ENCODE measurements around the gene HOXA6. TPM values are rescaled to one million over a fixed set of nuclear protein-coding genes. Genes with fewer than 3 reads are reported as not detected.

Gene HOXA6
- total and polyA plus RNA-seq, 2 experiments from 2014 or later = not detected

DNA sequence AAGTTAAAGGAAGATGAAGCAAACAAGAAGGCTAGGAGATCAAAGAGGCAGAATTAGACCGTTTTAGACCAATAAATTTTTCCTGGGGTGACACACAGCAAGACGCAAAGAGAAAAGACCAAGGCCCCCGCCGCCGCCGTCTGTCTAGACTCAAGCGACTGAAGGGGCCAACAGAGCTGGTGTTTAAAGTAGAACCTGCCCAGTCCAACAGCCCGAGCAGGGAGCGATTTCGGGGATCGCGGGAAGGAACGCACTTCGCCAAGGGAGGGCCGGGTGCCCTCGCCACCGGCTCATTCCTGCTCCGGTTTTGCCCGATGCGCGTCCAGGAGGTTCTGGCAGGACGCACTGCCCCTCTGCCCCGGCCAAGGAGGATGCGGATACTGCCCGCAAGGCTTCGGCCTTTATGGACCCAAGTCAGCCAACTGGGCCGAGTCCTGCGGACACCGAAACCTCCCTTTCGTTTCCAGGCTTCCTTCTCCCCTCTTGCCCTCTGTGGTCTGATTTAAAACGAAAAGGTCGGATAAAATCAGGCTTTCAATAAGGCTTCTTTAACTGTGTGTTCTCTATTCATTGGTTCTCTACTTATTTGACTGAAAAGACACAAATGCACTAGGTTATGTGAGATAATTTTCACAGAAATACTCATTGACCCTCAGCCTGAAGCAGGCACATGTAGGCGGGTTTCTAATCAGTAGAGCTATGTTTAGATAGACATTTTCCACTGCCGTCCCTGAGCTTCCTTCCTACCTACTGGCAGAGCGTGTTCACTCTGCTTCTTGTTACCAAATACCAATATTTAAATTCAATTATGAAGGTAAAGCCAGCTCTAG lies 11.1 kb upstream of the HOXA6 start:
- TF ChIP-seq POLR2AphosphoS5 (IDR thresholded peaks at IDR 0.05; ENCODE audit: low read depth) = no peak
- peak; percentile 73 for TF ChIP-seq EZH2phosphoT487 (IDR thresholded peaks at IDR 0.05; ENCODE audit: unreplicated experiment)
- TF ChIP-seq EZH2 (IDR thresholded peaks at IDR 0.05; ENCODE audit: low read depth, unreplicated experiment) = peak; percentile 97
- Histone ChIP-seq H4K20me1 (replicated peaks; ENCODE audit: insufficient read depth) (peaks cover 48% of the 10 kb centered on the region), H3K27ac (ENCODE audit: low read depth) (no peak overlapping the region), H3K4me3 (no peak overlapping the region), H2AFZ (no peak overlapping the region), H3K36me3 (ENCODE audit: insufficient read depth) (no peaks in the 10 kb centered on the region), H3K9me2 (ENCODE audit: insufficient read depth) (no peaks in the 10 kb centered on the region), H3K79me2 (replicated peaks; ENCODE audit: insufficient read depth) (no peaks in the 10 kb centered on the region), H3F3A (replicated peaks; ENCODE audit: low read depth) (peaks cover 19% of the 10 kb centered on the region), H3K27me3 (ENCODE audit: insufficient read depth) (peaks cover 100% of the 10 kb centered on the region), H3K4me2 (no peak overlapping the region), H3K4me1 (ENCODE audit: insufficient read depth) (peaks cover 4% of the 10 kb centered on the region; the same call in 1 of the 2 replicates)
- DNase-seq (ENCODE audit: low spot score) = peak; percentile 46
- Mint-ChIP-seq H3K27ac (no peak overlapping the region), H3K4me1 (peaks cover 11% of the 10 kb centered on the region), H3K36me3 (ENCODE audit: low read depth) (no peaks in the 10 kb centered on the region; the same call in 2 of the 3 replicates), H3K27me3 (ENCODE audit: insufficient read depth, low read depth, poor library complexity) (peaks cover 99% of the 10 kb centered on the region), H3K9me3 (peaks cover 12% of the 10 kb centered on the region; the same call in 2 of the 3 replicates), H3K4me3 (no peak overlapping the region; the same call in 2 of the 3 replicates)
- ATAC-seq = no peak

DNA sequence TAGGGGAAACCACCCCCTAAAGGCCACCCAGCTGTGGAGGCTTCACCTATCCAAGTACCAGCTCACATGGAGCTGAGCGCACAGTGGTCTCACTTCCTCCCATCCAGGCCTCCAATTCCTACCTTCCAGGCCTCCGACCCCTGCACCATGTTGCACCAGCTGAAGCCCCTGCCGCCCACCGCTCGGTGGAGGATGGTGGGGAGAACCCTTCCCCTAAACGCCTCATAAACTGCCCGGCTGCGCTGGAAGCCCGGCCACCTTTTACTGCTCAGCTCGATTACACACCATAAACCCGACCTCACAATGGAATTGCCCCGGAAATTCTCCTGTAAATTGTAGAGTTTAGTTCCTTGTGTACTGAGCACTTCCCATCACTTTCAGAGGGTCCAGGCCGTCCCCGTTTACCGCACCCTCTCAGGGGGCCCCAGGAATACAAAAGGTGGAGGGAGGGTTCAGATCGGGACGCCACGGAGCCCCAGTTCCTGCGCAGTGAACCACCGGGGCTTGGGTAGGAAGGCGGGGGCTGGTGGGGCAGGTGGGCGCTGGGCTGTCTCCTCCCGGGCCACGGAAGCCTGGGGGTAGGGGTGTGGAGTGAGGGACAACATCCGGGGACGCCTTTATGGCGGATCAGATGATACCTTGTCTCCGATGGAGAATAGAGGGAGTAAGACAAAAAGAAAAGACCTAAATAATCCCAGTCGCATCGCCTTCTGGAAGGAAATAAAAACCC lies 10.3 kb upstream of the HOXA6 start:
- no peak overlapping the region for H3K27ac ChIP-seq (ENCODE audit: low read depth)
- H2AFZ ChIP-seq = no peak overlapping the region
- Mint-ChIP-seq H3K27me3 (ENCODE audit: insufficient read depth, low read depth, poor library complexity) (peaks cover 99% of the 10 kb centered on the region), H3K4me1 (peaks cover 11% of the 10 kb centered on the region), H3K4me3 (no peak overlapping the region; the same call in 2 of the 3 replicates), H3K27ac (no peak overlapping the region), H3K36me3 (ENCODE audit: low read depth) (no peaks in the 10 kb centered on the region; the same call in 2 of the 3 replicates), H3K9me3 (peaks cover 12% of the 10 kb centered on the region; the same call in 2 of the 3 replicates)
- H3K36me3 ChIP-seq (ENCODE audit: insufficient read depth) = no peaks in the 10 kb centered on the region
- H3K27me3 ChIP-seq (ENCODE audit: insufficient read depth) = peaks cover 100% of the 10 kb centered on the region
- peaks cover 50% of the 10 kb centered on the region for H4K20me1 ChIP-seq (replicated peaks; ENCODE audit: insufficient read depth)
- H3K4me2 ChIP-seq = no peak overlapping the region
- H3K4me1 ChIP-seq (ENCODE audit: insufficient read depth) = peaks cover 4% of the 10 kb centered on the region; the same call in 1 of the 2 replicates
- ATAC-seq (no peak), DNase-seq (ENCODE audit: low spot score) (no peak)
- H3K79me2 ChIP-seq (replicated peaks; ENCODE audit: insufficient read depth) = no peaks in the 10 kb centered on the region
- H3K9me2 ChIP-seq (ENCODE audit: insufficient read depth) = no peaks in the 10 kb centered on the region
- no peak overlapping the region for H3K4me3 ChIP-seq
- peaks cover 24% of the 10 kb centered on the region for H3F3A ChIP-seq (replicated peaks; ENCODE audit: low read depth)
- TF ChIP-seq CREB1 (CRISPR knock-in tag; IDR thresholded peaks at IDR 0.05; ENCODE audit: low read depth) = no peak
- TF ChIP-seq NANOG (IDR thresholded peaks at IDR 0.05; ENCODE audit: borderline replicate concordance) = no peak
- TF ChIP-seq EZH2phosphoT487 (IDR thresholded peaks at IDR 0.05; ENCODE audit: unreplicated experiment) = peak; percentile 87
- no peak for TF ChIP-seq STAT1 (IDR thresholded peaks at IDR 0.05; ENCODE audit: unreplicated experiment)
- no peak for TF ChIP-seq JUNB (IDR thresholded peaks at IDR 0.05; ENCODE audit: unreplicated experiment)
- peak; percentile 92 for TF ChIP-seq EZH2 (IDR thresholded peaks at IDR 0.05; ENCODE audit: low read depth, unreplicated experiment)
- TF ChIP-seq, protein P1, sequence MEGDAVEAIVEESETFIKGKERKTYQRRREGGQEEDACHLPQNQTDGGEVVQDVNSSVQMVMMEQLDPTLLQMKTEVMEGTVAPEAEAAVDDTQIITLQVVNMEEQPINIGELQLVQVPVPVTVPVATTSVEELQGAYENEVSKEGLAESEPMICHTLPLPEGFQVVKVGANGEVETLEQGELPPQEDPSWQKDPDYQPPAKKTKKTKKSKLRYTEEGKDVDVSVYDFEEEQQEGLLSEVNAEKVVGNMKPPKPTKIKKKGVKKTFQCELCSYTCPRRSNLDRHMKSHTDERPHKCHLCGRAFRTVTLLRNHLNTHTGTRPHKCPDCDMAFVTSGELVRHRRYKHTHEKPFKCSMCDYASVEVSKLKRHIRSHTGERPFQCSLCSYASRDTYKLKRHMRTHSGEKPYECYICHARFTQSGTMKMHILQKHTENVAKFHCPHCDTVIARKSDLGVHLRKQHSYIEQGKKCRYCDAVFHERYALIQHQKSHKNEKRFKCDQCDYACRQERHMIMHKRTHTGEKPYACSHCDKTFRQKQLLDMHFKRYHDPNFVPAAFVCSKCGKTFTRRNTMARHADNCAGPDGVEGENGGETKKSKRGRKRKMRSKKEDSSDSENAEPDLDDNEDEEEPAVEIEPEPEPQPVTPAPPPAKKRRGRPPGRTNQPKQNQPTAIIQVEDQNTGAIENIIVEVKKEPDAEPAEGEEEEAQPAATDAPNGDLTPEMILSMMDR (conservative IDR thresholded peaks at IDR 0.05; ENCODE audit: low read depth in 2 of 2) = no peak
- TF ChIP-seq ETS1 (IDR thresholded peaks at IDR 0.05) = no peak
- TF ChIP-seq ZNF331 (CRISPR knock-in tag; IDR thresholded peaks at IDR 0.05; ENCODE audit: low read depth) = no peak
- no peak for TF ChIP-seq POLR2AphosphoS5 (IDR thresholded peaks at IDR 0.05; ENCODE audit: low read depth)
- TF ChIP-seq, protein P2, sequence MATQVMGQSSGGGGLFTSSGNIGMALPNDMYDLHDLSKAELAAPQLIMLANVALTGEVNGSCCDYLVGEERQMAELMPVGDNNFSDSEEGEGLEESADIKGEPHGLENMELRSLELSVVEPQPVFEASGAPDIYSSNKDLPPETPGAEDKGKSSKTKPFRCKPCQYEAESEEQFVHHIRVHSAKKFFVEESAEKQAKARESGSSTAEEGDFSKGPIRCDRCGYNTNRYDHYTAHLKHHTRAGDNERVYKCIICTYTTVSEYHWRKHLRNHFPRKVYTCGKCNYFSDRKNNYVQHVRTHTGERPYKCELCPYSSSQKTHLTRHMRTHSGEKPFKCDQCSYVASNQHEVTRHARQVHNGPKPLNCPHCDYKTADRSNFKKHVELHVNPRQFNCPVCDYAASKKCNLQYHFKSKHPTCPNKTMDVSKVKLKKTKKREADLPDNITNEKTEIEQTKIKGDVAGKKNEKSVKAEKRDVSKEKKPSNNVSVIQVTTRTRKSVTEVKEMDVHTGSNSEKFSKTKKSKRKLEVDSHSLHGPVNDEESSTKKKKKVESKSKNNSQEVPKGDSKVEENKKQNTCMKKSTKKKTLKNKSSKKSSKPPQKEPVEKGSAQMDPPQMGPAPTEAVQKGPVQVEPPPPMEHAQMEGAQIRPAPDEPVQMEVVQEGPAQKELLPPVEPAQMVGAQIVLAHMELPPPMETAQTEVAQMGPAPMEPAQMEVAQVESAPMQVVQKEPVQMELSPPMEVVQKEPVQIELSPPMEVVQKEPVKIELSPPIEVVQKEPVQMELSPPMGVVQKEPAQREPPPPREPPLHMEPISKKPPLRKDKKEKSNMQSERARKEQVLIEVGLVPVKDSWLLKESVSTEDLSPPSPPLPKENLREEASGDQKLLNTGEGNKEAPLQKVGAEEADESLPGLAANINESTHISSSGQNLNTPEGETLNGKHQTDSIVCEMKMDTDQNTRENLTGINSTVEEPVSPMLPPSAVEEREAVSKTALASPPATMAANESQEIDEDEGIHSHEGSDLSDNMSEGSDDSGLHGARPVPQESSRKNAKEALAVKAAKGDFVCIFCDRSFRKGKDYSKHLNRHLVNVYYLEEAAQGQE (IDR thresholded peaks at IDR 0.05; ENCODE audit: unreplicated experiment) = no peak

Data from GM23338 (cell line).